K562 (cell line): Measurements from ENCODE around the gene DCLK1. TPM values are rescaled to one million over a fixed set of nuclear protein-coding genes. Genes with fewer than 3 reads are reported as not detected.

Experiments used
- ATAC-seq: fragments of 200-7000 bp; cut with Tn5 transposase; 3 replicates; pipeline ENCODE4 v1.9.1; 2020; ENCODE audit warnings: moderate library complexity
- BruUV-seq: library from RNA; stranded (reverse); fragments of 400-500 nt; replicated peaks from 2 replicates; lab custom pipeline; 2021; lab: Mats Ljungman, UMichigan
- CTCF ChIA-PET: fragments of 300-600 bp; formaldehyde crosslinking; extraction: SDS; loops from one replicate; lab custom pipeline; 2021; ENCODE audit warnings: low intra/inter-chr PET ratio; lab: Yijun Ruan, JAX
- POLR2A ChIA-PET: fragments of 300-600, 350-650 bp; sonication (Branson Sonifier 250); formaldehyde crosslinking; extraction: SDS; loops from one replicate; lab custom pipeline; 2021; ENCODE audit warnings: antibody characterized with exemption, inconsistent platforms; lab: Yijun Ruan, JAX
- DNase-seq, 4 experiments: peaks; one replicate each; pipeline versions ENCODE4 v3.0.0 to v3.0.0-alpha.2; 2011 to 2018; ENCODE audit warnings: low spot score in 3 of 4, mixed read lengths in 3 of 4; ENCODE audit errors: extremely low read depth in 1 of 4
- FAIRE-seq: peaks from 2 replicates; lab custom pipeline; 2011; peaks lifted over from hg19 to GRCh38; lab: Jason Lieb, UNC
- H2AFZ ChIP-seq: 2 replicates; pipeline ENCODE4 v1.6.0; 2011; ENCODE audit warnings: low read depth, low read length, control low read depth, inconsistent platforms
- H3K27ac ChIP-seq: fragments of 200-600 bp; 3 replicates; pipeline ENCODE4 v1.8.0; 2011; ENCODE audit warnings: low read depth, mild to moderate bottlenecking, control low read depth, inconsistent platforms, low read length, moderate library complexity, mixed read lengths; ENCODE audit errors: extremely low read depth
- H3K27me3 ChIP-seq, 2 experiments: fragments of 300-600 bp in 1 of 2; 2 replicates in 1 of 2; 3 replicates in 1 of 2; pipeline versions ENCODE4 v1.6.0 to v1.8.0; 2011; ENCODE audit warnings: inconsistent platforms in 2 of 2, low read length in 2 of 2, mild to moderate bottlenecking in 1 of 2, mixed read lengths in 1 of 2, moderate library complexity in 1 of 2; ENCODE audit not compliant: control insufficient read depth in 2 of 2, insufficient read depth in 2 of 2
- H3K36me3 ChIP-seq: fragments of 300-600 bp; 3 replicates; pipeline ENCODE4 v1.8.0; 2011; ENCODE audit warnings: mild to moderate bottlenecking, low read length, inconsistent platforms; ENCODE audit not compliant: control insufficient read depth, insufficient read depth
- H3K4me1 ChIP-seq, 2 experiments: fragments of 200-600 bp in 1 of 2; replicated peaks in 1 of 2; 2 replicates in 1 of 2; 3 replicates in 1 of 2; pipeline versions ENCODE4 v1.5.1 to v1.8.0; 2011; ENCODE audit warnings: inconsistent platforms in 2 of 2, low read length in 2 of 2, mild to moderate bottlenecking in 1 of 2, mixed read lengths in 1 of 2, moderate library complexity in 1 of 2; ENCODE audit not compliant: control insufficient read depth in 2 of 2, insufficient read depth in 2 of 2
- H3K4me2 ChIP-seq: 2 replicates; pipeline ENCODE4 v1.6.1; 2011; ENCODE audit warnings: low read length, control low read depth, inconsistent platforms, mixed read lengths; ENCODE audit not compliant: insufficient read depth
- H3K4me3 ChIP-seq: fragments of 200-600 bp; sonication (generic), shearing (Covaris generic); 2 replicates; pipeline ENCODE4 v1.5.1; 2016; ENCODE audit warnings: control low read depth, inconsistent platforms
- H3K79me2 ChIP-seq: fragments of 200-600 bp; 3 replicates; pipeline ENCODE4 v1.8.0; 2011; ENCODE audit warnings: low read length, inconsistent platforms; ENCODE audit not compliant: control insufficient read depth, insufficient read depth
- H3K9ac ChIP-seq, 2 experiments: 2 replicates each; pipeline versions ENCODE4 v1.6.0 to v1.6.1; 2011; ENCODE audit warnings: low read depth in 2 of 2, low read length in 2 of 2, control low read depth in 1 of 2, inconsistent platforms in 1 of 2, mild to moderate bottlenecking in 1 of 2, mixed read lengths in 1 of 2; ENCODE audit not compliant: insufficient read depth in 1 of 2
- H3K9me1 ChIP-seq: one replicate; pipeline ENCODE4 v1.6.0; 2011; ENCODE audit warnings: inconsistent platforms, mild to moderate bottlenecking, low read length, moderate library complexity; ENCODE audit not compliant: control insufficient read depth, insufficient read depth
- H3K9me3 ChIP-seq: replicated peaks from 2 replicates; pipeline ENCODE4 v1.5.1; 2011; ENCODE audit warnings: low read depth, low read length, inconsistent platforms; ENCODE audit not compliant: control insufficient read depth, insufficient read depth
- H4K20me1 ChIP-seq: replicated peaks from 2 replicates; pipeline ENCODE4 v1.6.1; 2011; ENCODE audit warnings: low read length, inconsistent platforms, mixed read lengths; ENCODE audit not compliant: control insufficient read depth, insufficient read depth
- CREBBP ChIP-seq: IDR thresholded peaks from one replicate; pipeline ENCODE4 v1.6.1; 2012; ENCODE audit warnings: low read depth, mild to moderate bottlenecking, control low read depth, inconsistent platforms, low read length
- DACH1 ChIP-seq: fragments of 450-650 bp; IDR thresholded peaks from 2 replicates; pipeline ENCODE4 v1.6.1; 2018; ENCODE audit not compliant: partially characterized antibody
- EGR1 ChIP-seq: fragments of 450-650 bp; conservative IDR thresholded peaks from 2 replicates; pipeline ENCODE4 v1.6.1; 2017; ENCODE audit warnings: mild to moderate bottlenecking
- MEF2D ChIP-seq: conservative IDR thresholded peaks from 2 replicates; pipeline ENCODE4 v1.6.1; 2016; ENCODE audit warnings: low read depth, missing genetic modification characterization, missing compliant biosample characterization
- PHF8 ChIP-seq: fragments of 200-600 bp; sonication (generic); IDR thresholded peaks from 2 replicates; pipeline ENCODE4 v1.6.1; 2012; ENCODE audit warnings: mixed run types, mild to moderate bottlenecking, inconsistent platforms, low read length, moderate library complexity, borderline replicate concordance
- RBM17 ChIP-seq: fragments of 200-400 bp; formaldehyde crosslinking; IDR thresholded peaks from 2 replicates; pipeline ENCODE4 v1.6.1; 2017; ENCODE audit warnings: low read depth, mild to moderate bottlenecking, low read length, borderline replicate concordance
- SLC30A9 ChIP-seq: fragments of 250-450 bp; sonication (Bioruptor Pico); IDR thresholded peaks from 2 replicates; pipeline ENCODE4 v1.8.0; 2022; ENCODE audit warnings: mild to moderate bottlenecking, moderate library complexity
- SMARCA4 ChIP-seq: fragments of 450-650 bp; IDR thresholded peaks from 2 replicates; pipeline ENCODE4 v1.6.1; 2016
- SREBF1 ChIP-seq: fragments of 150-350 bp; IDR thresholded peaks from 2 replicates; pipeline ENCODE4 v1.6.1; 2014; ENCODE audit warnings: antibody characterized with exemption, low read depth, low read length, borderline replicate concordance
- TSC22D4 ChIP-seq: fragments of 450-650 bp; IDR thresholded peaks from 2 replicates; pipeline ENCODE4 v1.6.1; 2016; ENCODE audit warnings: missing genetic modification characterization, missing biosample characterization, control low read depth
- YBX1 ChIP-seq: fragments of 450-650 bp; IDR thresholded peaks from 2 replicates; pipeline ENCODE4 v1.7.1; 2016; ENCODE audit warnings: mild to moderate bottlenecking
- ZFPM2 ChIP-seq: fragments of 250-450 bp; sonication (Bioruptor Pico); IDR thresholded peaks from 2 replicates; pipeline ENCODE4 v1.5.1; 2022; ENCODE audit warnings: mild to moderate bottlenecking
- ZKSCAN8 ChIP-seq: fragments of 200-800 bp; sonication (Bioruptor generic); IDR thresholded peaks from 2 replicates; pipeline ENCODE4 v1.6.1; 2016; ENCODE audit warnings: missing genetic modification characterization, missing compliant biosample characterization
- ZNF699 ChIP-seq: fragments of 250-450 bp; sonication (Bioruptor Pico); IDR thresholded peaks from 2 replicates; pipeline ENCODE4 v1.8.0; 2021; ENCODE audit warnings: mild to moderate bottlenecking, moderate library complexity; ENCODE audit not compliant: insufficient replicate concordance
- ZNF785 ChIP-seq: fragments of 250-450 bp; sonication (Bioruptor Pico); IDR thresholded peaks from 2 replicates; pipeline ENCODE4 v1.4.0; 2020; ENCODE audit warnings: mild to moderate bottlenecking
- WGBS: fragments of 100-300 bp; shearing (Covaris generic); methylation state at CpG from one replicate; pipeline ENCODE4 v1.1.6; 2016; ENCODE audit warnings: low coverage, mixed read lengths; ENCODE audit not compliant: insufficient coverage; ENCODE audit errors: missing lambda C conversion rate; 5-methylcytosine and 5-hydroxymethylcytosine counted together
- in situ Hi-C: fragments of 300-500 bp; cut with MboI; formaldehyde crosslinking; loops from 4 replicates; pipeline ENCODE4 v1.15.0; 2018; ENCODE audit warnings: inconsistent platforms, mixed read lengths
- intact Hi-C: fragments of 100-400 bp; cut with micrococcal nuclease; formaldehyde crosslinking; loops from 2 replicates; pipeline ENCODE4 v1.14.2; 2022
- polyA plus RNA-seq, 8 experiments: library from polyadenylated mRNA; depleted of rRNA in 4 of 8; stranded (reverse) in 5 of 8; unstranded in 3 of 8; fragments of >200 nt; fragmentation: Nextera tagmentation in 2 of 8; fragmentation: Illumina TruSeq in 1 of 8; extraction: Ambion mirVana in 2 of 8; extraction: Trizol in 1 of 8; gene quantifications; 2 replicates each; pipeline versions ENCODE4 v1.2.1 to v1.2.3, GENCODE V29; 2011 to 2014; ENCODE audit warnings: inconsistent platforms in 1 of 8, missing spikeins in 1 of 8
- total RNA-seq, 7 experiments: library from RNA; depleted of rRNA in 6 of 7; stranded (reverse); fragments of >200 nt in 6 of 7; fragmentation: Illumina TruSeq in 2 of 7; extraction: Trizol in 2 of 7; gene quantifications; 2 replicates each; pipeline versions ENCODE4 v1.2.1 to v1.2.3, GENCODE V29; 2011 to 2021; ENCODE audit warnings: low replicate concordance in 1 of 7

DCLK1 gene
- total and polyA plus RNA-seq, 9 of the 15 experiments (the other 6 are each of a cell fraction or from before 2014, with no cell fraction given) = 0.07 TPM; not detected in 8

DNA sequence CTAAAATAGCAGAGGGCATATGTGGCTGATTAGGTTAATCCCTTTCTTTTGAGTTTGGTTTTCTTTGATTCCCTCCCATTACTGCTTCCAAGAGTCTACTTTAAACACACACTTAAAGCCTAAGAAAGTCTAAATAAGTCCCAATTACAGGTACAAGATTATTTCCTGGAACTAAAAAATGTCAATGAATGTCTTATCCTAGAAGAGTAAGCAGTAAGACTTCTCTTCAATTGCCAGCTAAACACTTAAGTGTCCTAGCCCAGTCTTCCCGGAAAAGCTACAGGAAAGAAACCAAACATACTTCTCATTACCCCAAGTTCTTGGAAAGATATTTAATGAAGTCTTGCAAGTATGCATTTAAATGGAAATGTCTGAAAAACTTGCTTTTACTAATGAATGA lies 233.1 kb downstream of the DCLK1 start:
- H2AFZ ChIP-seq = no peak overlapping the region
- H3K9me1 ChIP-seq = no peaks in the 10 kb centered on the region
- H3K4me2 ChIP-seq = no peak overlapping the region
- BruUV-seq = no TSS peak
- TF ChIP-seq YBX1 (no peak), TSC22D4 (tag) (no peak), RBM17 (no peak), SREBF1 (no peak)
- in situ Hi-C loops (no loop called here), intact Hi-C loops (no loop called here)
- no peaks in the 10 kb centered on the region for H4K20me1 ChIP-seq
- H3K4me3 ChIP-seq = no peak overlapping the region
- no peaks in the 10 kb centered on the region for H3K27me3 ChIP-seq
- H3K9me3 ChIP-seq = no peaks in the 10 kb centered on the region
- ChIA-PET CTCF (no interaction called here), POLR2A (no interaction called here)
- H3K4me1 ChIP-seq = no peaks in the 10 kb centered on the region
- ATAC-seq (no peak), DNase-seq (no peak), FAIRE-seq (no peak)
- 0% methylated on average over 1 of the region's 1 CpG for WGBS
- H3K36me3 ChIP-seq = no peaks in the 10 kb centered on the region
- no peaks in the 10 kb centered on the region for H3K79me2 ChIP-seq
- no peak overlapping the region for H3K27ac ChIP-seq
- H3K9ac ChIP-seq = no peak overlapping the region

DNA sequence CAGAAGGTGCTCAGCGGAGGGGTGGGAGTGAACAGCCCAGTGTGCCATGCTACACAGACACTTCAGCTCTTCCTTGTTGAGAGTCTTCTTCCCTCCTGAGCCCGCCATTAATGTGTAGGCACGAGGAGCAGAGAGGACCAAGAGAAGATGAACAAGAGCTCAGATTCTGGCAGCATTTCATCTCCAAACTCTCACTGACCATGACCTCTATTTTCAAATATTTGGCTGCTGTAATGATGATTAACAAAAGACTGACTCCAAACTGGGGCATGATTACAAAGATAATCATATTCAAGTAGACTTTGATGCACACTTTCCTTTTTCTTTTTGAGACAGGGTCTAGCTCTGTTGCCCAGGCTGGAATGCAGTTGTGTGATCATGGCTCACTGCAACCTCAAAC lies 236.5 kb downstream of the DCLK1 start:
- Histone ChIP-seq H3K27me3 (no peaks in the 10 kb centered on the region), H3K9ac (no peak overlapping the region), H3K79me2 (no peaks in the 10 kb centered on the region), H3K9me1 (no peaks in the 10 kb centered on the region), H3K4me1 (no peaks in the 10 kb centered on the region), H3K27ac (no peak overlapping the region), H3K4me2 (no peak overlapping the region), H4K20me1 (no peaks in the 10 kb centered on the region), H3K4me3 (no peak overlapping the region), H3K9me3 (no peaks in the 10 kb centered on the region), H2AFZ (no peak overlapping the region), H3K36me3 (no peaks in the 10 kb centered on the region)
- DNase-seq (no peak), FAIRE-seq (no peak), ATAC-seq (no peak)
- intact Hi-C loops (no loop called here), in situ Hi-C loops (no loop called here)
- POLR2A ChIA-PET = no interaction called here
- BruUV-seq = no TSS peak
- CTCF ChIA-PET = no interaction called here
- TF ChIP-seq MEF2D (tag) = no peak
- no peak for TF ChIP-seq ZFPM2 (CRISPR knock-in tag)
- no peak for TF ChIP-seq EGR1
- no peak for TF ChIP-seq CREBBP
- TF ChIP-seq SMARCA4 = no peak
- TF ChIP-seq DACH1 = no peak
- no peak for TF ChIP-seq ZNF699 (CRISPR knock-in tag)
- no peak for TF ChIP-seq PHF8
- TF ChIP-seq ZKSCAN8 (CRISPR knock-in tag) = no peak
- no peak for TF ChIP-seq SLC30A9 (CRISPR knock-in tag)
- TF ChIP-seq ZNF785 (CRISPR knock-in tag) = no peak
- WGBS = 0% methylated on average over 2 of the region's 3 CpGs
